DMS53 treated with DMSO at 0.1 percent for 48 hours (cell line): Measurements from ENCODE around the gene TMTC1.
"Not testable (repeated sequence)": the region's sequence is repeated elsewhere in the genome, so short reads cannot be mapped to it uniquely, and the experiment has no call there.

Experiments
- DNase-seq: peaks from one replicate; lab custom pipeline; 2025; ENCODE audit not compliant: unreplicated experiment; lab: John Stamatoyannopoulos, UW

TMTC1 gene

DNA sequence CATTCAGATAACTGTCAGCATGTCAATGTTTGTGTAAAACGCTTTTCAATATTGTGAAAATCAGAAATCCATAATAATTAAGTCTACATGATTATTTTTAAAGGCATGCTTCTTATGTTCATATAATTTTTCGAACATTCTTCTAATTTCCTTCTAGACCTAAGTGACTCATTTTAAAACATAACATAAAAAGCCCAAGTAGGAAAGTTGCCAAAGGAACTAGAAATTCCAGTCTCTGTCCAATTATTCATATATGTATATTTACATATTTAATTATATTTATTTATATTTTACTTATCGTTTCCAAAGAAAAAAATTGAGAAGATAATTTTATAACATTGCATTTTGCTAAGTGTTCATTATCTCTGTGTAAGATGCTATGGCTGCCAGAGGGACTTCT lies 110.4 kb downstream of the TMTC1 start:
- DNase-seq, result no peak

DNA sequence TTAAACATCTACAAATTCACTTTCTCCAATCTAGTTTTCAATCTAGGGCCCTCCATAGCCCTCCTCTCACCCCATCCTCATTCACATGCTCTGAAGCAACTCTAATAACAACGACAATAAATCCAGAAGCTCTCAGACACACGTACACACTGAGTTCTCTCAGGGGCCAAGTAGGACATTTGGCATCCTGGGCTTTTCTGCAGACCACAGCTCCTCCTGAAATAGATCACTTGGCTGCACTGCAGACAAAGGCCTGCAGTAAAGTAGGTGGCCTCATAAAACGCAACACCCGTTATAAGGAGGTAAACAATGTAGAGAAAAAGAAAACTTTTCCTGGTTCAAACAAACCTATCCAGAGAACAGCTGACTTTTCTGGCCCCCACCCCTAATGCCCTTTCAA lies 111.2 kb downstream of the TMTC1 start:
- no peak for DNase-seq

DNA sequence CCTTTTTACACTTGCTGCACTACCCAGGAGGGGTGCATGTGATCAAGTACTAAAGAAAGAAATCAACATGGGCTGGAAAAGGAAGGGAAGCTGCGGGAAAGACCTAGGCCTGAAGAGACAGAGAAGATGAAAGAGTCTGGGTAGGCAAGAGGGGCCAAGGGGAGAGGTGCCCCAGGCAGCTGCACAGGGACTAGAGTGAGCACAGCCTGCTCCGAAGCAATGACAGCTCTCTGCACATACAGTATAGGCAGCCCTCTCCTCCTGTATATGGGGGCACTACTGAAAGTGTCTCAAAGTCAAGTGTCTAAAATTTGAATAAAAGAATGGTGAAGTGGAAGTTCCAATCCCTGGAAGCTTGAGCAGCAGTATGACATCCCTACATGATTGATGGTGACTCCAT lies 112.0 kb downstream of the TMTC1 start:
- DNase-seq, result no peak

DNA sequence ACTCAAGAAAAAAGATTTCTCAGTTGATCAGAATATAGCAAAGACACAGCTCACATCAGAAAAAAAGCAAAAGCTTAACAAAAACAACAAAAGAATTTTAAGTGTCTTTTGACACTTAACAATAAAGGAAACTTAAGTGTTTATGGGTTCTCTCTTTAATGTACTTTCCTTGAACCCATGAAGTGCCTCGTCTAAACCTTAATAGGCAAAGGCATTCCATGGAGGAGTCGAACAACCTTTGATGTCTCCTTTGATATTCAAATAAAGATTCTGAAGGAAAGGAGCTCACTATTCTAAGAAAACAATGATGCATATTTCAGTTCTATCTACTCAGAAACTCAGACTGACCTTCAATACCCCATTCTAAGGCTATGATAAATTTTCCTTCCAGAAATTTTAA lies 116.7 kb downstream of the TMTC1 start:
- DNase-seq, result no peak

DNA sequence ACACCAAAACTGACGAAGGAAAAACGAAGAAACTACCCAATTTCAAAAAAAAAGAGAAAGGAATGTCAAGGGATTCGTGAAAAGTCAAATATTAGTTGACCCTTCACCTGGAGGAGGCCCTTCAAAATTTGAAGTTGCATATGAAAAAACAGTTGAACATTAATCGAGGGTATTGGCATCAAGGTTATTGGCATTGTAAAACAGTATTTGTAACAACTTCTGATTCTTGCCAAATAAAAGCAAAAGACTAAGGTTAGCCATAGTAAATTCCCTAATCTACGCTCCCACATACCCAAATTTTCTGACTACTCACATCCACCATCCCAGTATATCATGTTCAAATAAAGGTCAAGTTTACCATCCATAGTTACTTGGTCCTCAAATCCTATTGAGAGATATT lies 118.6 kb downstream of the TMTC1 start:
- no peak for DNase-seq

DNA sequence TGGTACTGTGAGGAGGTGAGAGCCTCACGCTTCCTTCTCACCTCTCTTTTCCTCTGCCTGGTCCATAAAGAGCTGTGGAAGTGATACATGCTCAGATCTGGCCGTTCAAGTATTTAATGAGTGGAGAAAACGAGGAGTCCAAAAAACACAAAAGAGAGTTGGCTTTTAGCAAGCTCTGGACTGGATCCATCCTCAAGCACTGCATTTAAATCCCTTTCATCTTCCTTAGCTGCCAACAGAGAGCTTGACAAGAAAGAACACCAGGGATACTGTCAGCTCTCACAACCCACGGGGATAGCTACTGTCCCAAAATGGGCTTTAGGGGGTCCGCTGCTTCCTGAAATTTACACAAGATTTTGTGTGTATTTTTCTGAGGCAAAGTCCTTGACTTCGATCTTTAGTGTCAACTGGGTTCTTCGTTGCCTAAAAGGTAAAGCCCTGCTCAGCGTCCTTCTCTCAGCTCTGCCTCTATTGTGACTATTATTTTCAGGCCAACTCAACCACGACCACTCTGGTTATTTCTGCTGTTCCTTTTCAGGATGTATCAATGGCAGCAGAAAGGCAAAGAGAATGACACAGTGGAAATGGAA lies 120.9 kb downstream of the TMTC1 start:
- DNase-seq, result no peak

DNA sequence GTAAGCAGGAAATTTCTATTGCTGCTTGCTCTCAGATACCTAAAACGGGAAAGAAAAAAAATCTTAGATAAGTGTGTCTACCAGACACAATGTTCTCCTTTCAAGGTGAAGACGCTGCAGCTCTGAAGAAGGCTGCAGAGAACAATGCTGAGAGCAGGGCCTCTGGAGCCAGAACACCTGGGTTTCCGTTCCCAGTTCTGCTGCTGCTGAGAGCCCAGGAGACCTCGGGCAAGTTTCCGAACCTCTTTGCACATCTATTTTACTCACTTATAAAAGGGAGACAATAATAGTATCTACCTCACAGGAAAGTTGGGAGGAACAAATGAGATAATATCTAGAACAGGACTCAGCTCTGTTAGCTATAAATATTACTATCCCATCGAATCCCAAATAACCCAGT lies 122.9 kb downstream of the TMTC1 start:
- no peak for DNase-seq

DNA sequence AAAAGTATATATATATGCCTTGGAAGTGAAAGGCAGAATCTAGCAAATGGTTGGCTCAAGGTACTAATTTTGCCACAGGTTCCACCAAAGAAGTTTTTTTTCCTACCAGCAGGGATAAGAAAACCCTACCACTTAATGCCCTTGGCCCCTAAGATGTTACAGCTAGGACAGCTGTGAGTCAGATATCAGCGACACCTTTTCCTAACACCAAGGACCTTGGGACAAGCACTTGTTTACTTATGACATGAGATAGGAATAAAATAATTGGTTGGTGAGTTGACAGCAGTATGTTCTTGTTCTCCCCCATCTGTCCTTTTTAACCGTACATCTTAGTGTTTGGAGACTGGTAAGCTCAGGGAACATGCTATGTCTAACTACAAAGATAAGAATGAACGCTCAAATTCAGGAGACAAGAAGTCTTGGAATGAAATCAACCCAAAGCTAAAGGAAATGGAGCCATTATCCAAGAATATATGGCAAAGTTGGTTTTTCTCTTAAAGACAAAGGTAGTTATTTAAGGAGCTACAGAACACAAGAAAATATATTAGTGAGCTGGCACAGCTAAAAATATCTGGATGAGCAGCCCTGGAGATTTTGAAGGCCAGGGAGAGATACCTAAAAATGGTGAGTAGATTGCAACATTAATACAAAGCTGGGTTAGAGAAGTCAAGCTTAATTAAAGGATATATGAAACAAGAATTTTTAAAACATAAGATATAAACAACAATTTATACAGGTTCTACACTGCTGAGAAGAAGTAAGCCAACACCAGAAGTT lies 126.8 kb downstream of the TMTC1 start:
- no peak for DNase-seq

DNA sequence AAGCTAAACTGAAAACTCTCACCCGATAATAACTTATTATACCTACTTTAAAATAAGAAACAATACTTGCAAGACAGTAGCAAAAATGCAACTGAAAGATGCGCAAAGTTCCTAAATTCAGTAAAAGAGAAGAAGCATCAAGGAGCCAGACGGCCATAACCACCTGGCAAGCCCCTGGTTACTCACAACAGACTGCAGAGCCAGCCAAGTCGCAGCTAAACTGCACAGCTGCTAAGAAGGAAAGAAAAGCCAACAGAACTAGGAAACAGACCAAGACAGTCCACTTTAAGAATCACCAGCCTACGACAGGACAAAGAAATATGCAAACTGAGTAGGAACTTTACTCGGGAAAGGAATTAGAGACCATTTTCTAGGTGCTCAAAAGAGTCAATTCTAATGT lies 127.9 kb downstream of the TMTC1 start:
- DNase-seq, result no peak

DNA sequence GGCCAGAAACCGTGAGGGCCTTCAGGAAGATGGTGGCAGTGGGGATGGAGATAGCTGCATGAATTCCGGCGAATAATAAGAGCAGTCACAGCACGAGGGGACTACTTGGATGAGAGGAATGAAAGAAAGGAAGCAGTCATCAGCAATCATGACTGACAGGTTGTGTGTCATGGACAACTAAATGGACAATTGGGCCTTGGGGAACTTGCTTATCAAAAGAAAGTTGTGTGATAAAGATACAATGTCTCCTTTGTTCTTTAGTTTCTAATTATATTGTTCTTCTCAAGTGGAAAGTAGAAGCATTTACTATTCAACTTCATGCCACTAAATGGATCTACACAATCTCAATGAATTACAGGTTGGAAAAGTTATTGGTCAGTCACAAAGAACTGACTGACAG lies 130.5 kb downstream of the TMTC1 start:
- no peak for DNase-seq

DNA sequence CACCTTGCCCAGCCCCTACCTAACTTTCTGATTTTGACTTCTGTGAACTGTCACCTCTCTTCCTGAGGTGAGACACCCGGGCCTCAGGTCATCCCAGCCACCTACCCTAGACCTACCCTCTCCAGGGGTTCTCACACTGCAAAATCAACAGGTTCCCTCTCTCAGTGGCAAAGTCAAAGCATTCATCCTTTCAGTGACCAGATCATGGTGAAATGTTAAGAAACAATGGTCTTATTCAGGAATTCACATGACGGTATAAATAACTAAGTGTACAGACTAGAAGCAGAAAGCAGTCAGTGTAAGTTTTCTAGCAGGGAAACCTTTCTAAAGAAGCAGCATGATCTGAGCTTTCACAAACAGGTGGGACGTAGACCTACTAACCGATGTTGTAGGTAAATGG lies 133.4 kb downstream of the TMTC1 start:
- no peak for DNase-seq

DNA sequence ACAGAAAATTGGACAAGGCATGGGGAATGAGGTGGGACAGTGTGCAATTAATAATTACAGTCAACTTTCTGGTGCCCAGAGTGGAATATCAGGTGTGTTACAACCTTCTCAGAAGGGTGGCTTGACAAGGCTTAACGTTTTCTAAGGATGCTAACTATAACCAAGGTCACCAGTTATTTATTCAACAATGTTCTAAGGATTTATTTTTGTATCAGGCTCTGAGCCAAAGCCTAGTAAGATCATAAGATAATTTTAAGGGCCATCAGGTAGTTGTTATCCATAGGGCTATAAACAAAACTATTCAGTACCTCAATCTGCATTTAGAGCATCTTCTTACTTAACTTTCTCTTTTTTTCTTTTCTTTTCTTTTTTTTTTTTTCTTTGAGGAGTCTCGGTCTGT lies 134.0 kb downstream of the TMTC1 start:
- DNase-seq, result no peak

DNA sequence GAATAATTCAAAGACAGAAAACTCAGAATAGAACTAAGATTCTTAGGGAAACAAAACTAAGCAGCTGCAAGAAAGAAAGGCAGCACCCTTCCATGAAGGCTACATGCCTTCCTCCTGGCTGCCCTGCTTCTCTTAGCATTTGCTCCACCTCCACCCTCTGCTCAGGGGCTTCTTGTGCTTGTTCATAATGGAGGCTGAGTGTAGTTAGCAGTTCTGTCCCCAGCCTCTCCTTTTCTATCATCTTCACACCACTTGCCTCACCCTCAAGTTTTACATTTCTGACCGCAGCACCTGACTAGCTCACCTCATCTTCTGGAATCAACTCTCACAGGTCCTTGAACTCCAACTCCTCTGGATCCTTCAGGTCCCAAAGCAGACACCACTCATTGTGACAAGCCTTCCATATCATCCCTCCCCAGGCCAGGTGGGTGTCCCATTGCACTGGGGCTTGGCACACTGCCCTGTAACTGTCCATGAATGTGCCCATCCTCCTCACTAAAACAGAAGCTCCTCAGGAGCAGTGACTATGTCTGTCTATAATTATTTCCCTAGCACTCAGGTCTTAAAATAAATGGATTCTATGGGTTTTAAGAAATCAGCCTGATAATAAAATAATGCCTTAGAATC lies 139.1 kb downstream of the TMTC1 start:
- DNase-seq, result no peak

DNA sequence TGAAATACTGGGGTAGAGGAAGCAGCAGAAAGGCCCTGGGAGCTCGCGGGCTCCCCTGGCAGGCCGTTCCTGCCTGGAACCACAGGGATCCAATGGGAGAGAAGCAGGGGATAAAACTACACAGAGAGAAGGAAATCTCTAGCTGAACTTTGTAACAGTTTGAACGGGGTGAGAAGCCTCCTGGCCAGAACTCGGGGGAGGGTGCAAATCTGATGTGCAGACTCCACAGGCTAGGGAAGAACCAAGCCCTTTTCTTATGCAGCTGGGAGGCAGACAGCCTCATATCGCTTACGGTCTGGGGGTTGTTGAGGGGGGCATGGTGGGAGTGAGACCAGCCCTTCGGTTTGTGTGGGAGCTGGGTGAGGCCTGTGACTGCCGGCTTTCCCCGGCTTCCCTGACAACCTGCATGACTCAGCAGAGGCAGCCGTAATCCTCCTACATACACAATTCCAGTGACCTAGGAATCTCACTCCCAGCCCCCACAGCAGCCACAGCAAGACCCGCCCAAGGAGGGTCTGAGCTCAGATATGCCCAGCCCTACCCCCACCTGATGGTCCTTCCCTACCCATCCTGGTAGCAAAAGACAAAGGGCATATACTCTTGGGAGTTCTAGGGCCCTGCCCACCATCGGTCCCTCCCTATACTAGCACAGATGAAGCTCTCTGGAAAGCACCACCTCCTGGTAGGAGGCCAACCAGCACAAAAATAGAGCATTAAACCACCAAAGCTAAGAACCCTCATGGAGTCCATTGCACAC lies 143.0 kb downstream of the TMTC1 start:
- DNase-seq, result no peak

DNA sequence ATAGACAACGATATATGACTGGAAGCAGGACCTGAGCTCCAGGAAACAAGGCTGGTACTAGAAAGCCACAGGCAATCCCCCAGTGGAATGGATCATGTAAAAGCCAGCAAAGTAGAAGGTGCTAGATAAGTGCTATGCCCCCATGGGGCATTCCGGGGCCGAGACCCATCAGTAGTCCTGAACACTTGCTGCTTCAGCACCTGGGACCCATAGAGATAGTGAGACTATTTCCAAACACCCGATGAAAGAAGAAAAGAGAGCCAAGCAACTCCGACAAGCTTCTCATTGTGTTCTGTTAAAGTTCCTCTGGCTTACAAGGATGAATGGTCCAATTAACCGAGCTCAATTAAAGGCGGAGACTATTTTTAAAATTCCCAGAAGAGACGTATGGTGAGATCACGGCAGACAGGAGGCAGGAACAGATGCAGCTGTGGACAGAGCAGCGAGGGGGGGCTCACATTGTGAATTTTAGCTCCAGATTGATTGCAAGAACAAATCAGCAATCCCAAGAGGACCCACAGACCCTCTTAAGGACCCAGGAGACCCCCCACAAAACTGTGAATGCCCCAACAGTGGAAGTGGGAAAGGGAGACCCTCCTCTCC lies 143.7 kb downstream of the TMTC1 start:
- DNase-seq, result no peak

DNA sequence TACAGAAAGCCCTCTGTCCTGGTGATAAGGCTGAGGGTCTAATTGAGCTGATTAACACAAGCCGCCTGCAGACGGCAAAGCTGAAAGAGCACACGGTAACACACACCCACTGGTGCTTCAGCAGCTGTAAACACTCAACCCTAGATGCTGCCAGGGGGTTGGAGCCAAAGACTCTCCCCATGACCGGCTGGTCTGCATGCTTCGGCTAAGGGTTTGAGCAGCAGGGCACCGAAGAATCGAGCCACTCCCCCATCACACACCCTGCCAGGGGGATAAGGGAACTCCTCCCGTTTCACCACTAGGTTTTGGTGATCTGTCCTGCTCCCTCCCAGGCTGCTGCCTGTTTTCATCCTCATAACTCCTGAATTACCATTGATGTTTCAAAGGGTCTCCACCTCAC lies 145.2 kb downstream of the TMTC1 start:
- no peak for DNase-seq

DNA sequence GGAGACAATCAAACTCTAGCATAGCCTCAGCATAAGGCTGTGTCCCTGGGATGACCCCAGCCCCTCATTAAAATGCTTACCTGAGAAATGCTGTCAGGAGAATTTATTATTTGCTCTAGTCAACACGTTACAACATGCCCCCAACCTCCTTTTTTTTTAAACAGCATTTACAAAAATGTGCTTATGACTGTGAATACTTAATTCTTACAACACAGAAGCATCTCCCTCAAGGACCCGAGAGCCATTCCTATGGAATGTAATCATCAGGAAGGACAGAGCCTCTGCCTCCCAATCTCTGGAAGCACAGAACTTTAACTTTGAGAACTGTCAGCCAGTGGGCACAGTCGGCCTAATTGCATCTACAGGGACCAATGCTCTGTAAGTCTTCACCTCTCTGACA lies 149.7 kb downstream of the TMTC1 start:
- DNase-seq, result no peak

DNA sequence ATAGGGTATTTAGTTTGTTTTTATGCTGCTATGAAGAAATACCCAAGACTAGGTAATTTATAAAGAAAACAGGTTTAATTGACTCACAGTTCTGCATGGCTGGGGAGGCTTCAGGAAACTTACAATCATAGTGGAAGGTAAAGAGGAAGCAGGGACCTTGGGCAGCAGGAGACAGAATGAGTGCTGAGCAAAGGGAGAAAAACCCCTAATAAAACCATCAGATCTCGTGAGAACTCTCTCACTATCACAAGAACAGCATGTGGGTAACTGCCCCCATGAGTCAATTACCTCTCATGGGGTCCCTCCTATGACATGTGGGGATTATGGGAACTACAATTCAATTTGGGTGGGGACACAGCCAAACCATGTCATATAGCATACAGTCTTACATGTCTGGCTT lies 153.6 kb downstream of the TMTC1 start:
- DNase-seq, result not testable (repeated sequence)

DNA sequence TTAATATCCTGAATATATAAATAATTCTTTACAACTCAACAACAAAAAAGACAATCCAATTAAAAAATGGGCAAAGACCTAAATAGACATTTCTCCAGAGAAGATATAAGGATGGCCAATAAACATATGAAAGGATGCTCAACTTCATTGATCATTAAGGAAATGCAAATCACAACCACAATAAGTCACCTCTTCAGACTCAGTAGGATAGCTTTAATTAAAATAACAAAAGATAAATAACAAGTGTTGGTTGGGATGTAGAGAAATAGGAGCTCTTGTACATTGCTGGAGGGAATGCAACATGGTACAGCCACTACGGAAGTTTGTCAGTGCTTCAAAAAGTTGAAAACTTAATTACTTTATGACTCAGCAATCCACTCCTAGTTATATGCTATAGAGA lies 156.5 kb downstream of the TMTC1 start:
- no peak for DNase-seq

DNA sequence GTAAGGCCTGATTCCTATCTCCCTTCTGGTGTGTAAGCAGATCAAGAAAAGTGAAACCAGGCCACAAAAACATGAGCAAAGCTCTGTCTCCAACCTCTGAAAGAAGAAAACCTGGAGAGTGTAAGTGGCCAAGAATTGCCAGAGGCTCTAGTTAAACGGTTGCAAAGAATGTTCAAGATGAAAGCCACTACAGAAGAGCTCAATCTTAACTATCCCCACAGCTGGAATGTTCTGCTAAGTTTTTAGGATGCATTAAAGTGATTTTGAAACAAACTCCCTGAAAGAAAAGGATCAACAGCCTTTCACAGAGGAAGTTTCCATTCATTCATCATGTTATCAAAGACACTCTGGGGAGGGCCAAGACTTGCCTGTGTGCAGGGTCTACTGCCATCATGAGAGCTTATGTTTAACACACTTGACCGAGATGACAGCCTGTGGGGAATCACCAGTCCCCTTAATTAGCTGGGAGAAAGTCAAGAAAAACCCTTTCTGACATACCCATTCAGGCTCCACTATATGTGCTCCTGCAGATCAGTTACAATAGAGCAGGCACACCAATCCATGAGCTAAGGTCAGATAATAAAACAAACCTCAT lies 158.3 kb downstream of the TMTC1 start:
- DNase-seq, result no peak

DNA sequence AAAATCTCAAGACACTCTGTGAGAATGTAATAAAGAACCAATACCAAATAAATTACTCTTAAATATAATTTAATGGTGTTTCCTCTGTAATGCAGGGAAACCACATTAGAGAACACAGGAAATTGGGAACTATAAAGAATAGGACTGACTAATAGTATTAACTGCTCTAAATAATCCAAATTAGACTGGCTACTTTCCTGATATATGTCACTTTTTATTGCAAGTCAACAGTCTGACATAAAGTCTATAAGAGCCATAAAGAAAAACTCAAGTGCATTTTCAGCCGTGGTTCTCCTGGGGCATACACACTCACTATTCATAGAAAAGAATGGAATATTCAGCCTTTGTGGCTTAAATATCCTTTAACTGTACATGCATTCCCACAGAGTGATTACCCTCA lies 161.5 kb downstream of the TMTC1 start:
- no peak for DNase-seq
